ENCODE results near the gene TACR1.
"Not testable (repeated sequence)": the region's sequence is repeated elsewhere in the genome, so short reads cannot be mapped to it uniquely, and the experiment has no call there.

Gene TACR1, protein sequence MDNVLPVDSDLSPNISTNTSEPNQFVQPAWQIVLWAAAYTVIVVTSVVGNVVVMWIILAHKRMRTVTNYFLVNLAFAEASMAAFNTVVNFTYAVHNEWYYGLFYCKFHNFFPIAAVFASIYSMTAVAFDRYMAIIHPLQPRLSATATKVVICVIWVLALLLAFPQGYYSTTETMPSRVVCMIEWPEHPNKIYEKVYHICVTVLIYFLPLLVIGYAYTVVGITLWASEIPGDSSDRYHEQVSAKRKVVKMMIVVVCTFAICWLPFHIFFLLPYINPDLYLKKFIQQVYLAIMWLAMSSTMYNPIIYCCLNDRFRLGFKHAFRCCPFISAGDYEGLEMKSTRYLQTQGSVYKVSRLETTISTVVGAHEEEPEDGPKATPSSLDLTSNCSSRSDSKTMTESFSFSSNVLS

GRCh38 chr2:75199428-75200011 lies at the start of gene TACR1:
TSS of gene TACR1 (minus strand) at chr2:75199520. CDS start at chr2:75198934, 586 bp downstream.
- no peaks in the 10 kb centered on the region for H3K4me1 Mint-ChIP-seq
- peaks cover 84% of the 10 kb centered on the region for H3K27me3 Mint-ChIP-seq
- no peaks in the 10 kb centered on the region for H3K9me3 Mint-ChIP-seq
- ATAC-seq (replicated peaks; ENCODE audit: extremely low read depth, poor library complexity, severe bottlenecking) (peak; percentile 66), DNase-seq (ENCODE audit: low spot score in 2 of 2) (peak in 1 of 2 donors; percentile 19)
- peak within 1 kb of the TSS; percentile 46 for H3K4me3 Mint-ChIP-seq
- H3K27ac Mint-ChIP-seq (ENCODE audit: low read depth) = peak within 1 kb of the TSS; percentile 52
- H3K36me3 Mint-ChIP-seq (ENCODE audit: insufficient read depth) = no peaks in the 10 kb centered on the region

DNA sequence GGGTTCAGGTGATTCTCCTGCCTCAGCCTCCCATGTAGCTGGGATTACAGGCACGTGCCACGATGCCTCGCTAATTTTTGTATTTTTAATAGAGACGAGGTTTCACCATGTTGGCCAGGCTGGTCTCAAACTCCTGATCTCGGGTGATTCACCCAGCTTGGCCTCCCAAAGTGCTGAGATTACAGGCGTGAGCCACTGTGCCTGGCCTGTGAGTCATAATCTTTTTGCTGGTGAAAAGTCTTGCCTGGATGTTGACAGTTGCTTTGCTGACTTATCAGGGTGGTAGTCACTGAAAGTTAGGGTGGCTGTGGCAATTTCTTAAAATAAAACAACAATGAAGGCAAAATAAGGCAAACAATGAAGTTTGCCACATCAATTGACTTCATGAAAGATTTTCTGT lies 49.3 kb upstream of the TACR1 start:
- not testable (repeated sequence) for H3K4me3 Mint-ChIP-seq; H3K36me3 Mint-ChIP-seq (ENCODE audit: insufficient read depth); ATAC-seq (replicated peaks; ENCODE audit: extremely low read depth, poor library complexity, severe bottlenecking); H3K27me3 Mint-ChIP-seq; DNase-seq (ENCODE audit: low spot score in 2 of 2); H3K27ac Mint-ChIP-seq (ENCODE audit: low read depth); H3K4me1 Mint-ChIP-seq
- H3K9me3 Mint-ChIP-seq = peaks cover 12% of the 10 kb centered on the region

DNA sequence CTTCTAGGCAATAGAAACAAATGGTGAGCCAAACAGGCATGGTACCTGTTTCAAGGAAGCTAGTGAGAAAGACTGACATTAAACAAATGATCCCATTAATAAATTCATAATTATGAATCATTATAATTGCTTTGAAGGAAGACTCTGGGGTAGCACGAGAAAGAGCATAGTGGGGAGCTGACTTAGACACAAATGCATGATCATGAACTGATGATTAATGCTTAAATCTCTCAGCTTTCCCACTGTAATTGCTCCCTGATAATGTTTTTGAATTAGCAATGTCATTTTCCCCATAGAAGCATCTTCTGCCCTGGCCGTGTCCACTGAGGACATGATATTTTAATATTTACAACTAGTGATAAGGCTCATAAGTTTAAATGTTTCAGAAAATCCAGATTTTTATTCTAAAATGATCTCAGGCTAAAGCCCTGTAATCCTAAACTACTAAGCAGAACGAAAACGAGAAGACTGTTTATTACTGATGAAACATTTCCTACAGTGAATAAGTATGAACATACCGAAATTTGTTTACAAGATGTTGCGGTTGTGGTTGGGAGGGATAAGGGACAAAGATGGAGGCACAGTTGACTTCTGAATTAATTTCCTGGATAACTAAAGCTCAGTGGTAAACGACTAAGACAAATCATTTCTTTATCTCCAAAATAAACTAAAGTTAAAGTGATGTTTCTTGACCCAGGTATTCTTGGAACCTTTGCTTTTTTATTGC lies 47.3 kb upstream of the TACR1 start:
- peaks cover 18% of the 10 kb centered on the region for H3K9me3 Mint-ChIP-seq
- H3K27ac Mint-ChIP-seq (ENCODE audit: low read depth) = no peak overlapping the region
- no peak for DNase-seq (ENCODE audit: low spot score in 2 of 2)
- no peaks in the 10 kb centered on the region for H3K27me3 Mint-ChIP-seq
- H3K4me3 Mint-ChIP-seq = no peak overlapping the region
- H3K4me1 Mint-ChIP-seq = no peaks in the 10 kb centered on the region
- ATAC-seq (replicated peaks; ENCODE audit: extremely low read depth, poor library complexity, severe bottlenecking) = no peak
- no peaks in the 10 kb centered on the region for H3K36me3 Mint-ChIP-seq (ENCODE audit: insufficient read depth)

GRCh38 chr2:75243219-75243618 lies 43.9 kb upstream of the TACR1 start:
- Mint-ChIP-seq H3K27ac (ENCODE audit: low read depth) (no peak overlapping the region), H3K4me3 (no peak overlapping the region), H3K4me1 (no peaks in the 10 kb centered on the region), H3K27me3 (no peaks in the 10 kb centered on the region), H3K9me3 (peaks cover 6% of the 10 kb centered on the region), H3K36me3 (ENCODE audit: insufficient read depth) (no peaks in the 10 kb centered on the region)
- DNase-seq (ENCODE audit: low spot score in 2 of 2) = no peak
- no peak for ATAC-seq (replicated peaks; ENCODE audit: extremely low read depth, poor library complexity, severe bottlenecking)

DNA sequence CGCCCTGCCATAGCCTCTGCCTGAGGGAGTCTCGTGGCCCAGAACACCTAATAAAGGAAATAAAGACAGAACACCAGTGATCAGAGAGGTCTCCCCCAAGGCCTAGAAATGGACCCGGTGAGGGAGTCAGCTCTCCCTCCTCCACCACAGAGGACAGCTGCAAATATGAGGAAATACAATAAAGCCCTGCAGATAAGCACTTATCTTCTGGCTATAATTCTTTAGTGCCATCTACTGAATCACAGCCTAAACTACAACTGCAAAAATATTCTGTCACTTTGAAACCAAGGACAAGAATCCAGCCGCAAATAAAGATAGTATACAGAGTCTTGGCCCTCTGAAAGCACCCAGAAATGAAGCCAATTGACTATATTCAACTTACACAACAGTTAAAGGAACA lies 42.4 kb upstream of the TACR1 start:
- DNase-seq (ENCODE audit: low spot score in 2 of 2) (no peak), ATAC-seq (replicated peaks; ENCODE audit: extremely low read depth, poor library complexity, severe bottlenecking) (no peak)
- Mint-ChIP-seq H3K9me3 (peaks cover 6% of the 10 kb centered on the region), H3K36me3 (ENCODE audit: insufficient read depth) (no peaks in the 10 kb centered on the region), H3K4me3 (no peak overlapping the region), H3K27me3 (no peaks in the 10 kb centered on the region), H3K27ac (ENCODE audit: low read depth) (no peak overlapping the region), H3K4me1 (no peaks in the 10 kb centered on the region)

GRCh38 chr2:75238670-75239330 lies 39.5 kb upstream of the TACR1 start:
- Mint-ChIP-seq H3K9me3 (peaks cover 6% of the 10 kb centered on the region), H3K27ac (ENCODE audit: low read depth) (no peak overlapping the region)

DNA sequence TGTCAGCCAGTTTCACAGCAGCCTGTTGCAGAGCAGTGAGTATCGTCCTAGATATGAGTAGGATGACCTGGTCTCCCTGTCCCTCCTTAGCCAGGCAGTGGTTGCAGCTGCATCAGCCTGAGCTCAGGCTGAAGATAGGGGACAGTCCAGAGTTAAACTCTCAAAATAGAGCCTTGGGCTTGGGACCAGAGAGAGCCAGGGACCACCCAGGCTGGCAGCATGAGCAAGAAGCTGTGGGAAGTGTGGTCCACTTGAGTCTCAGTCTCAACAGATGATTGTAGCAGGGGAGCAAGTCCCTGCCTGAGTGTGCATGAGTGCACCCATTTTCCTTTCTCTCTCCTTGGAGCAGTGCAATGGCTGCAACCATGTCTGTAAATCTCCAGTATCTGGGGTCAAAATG lies 38.0 kb upstream of the TACR1 start:
- no peaks in the 10 kb centered on the region for H3K4me1 Mint-ChIP-seq
- no peak overlapping the region for H3K4me3 Mint-ChIP-seq
- no peaks in the 10 kb centered on the region for H3K36me3 Mint-ChIP-seq (ENCODE audit: insufficient read depth)
- peaks cover under 1% of the 10 kb centered on the region for H3K9me3 Mint-ChIP-seq
- DNase-seq (ENCODE audit: low spot score in 2 of 2) = no peak
- H3K27ac Mint-ChIP-seq (ENCODE audit: low read depth) = no peak overlapping the region
- H3K27me3 Mint-ChIP-seq = peaks cover 23% of the 10 kb centered on the region
- ATAC-seq (replicated peaks; ENCODE audit: extremely low read depth, poor library complexity, severe bottlenecking) = no peak

More at GRCh38 chr2:75238670-75239330, 39.5 kb upstream of the TACR1 start:
- Mint-ChIP-seq H3K4me1 (no peaks in the 10 kb centered on the region), H3K27me3 (peaks cover 13% of the 10 kb centered on the region), H3K36me3 (ENCODE audit: insufficient read depth) (no peaks in the 10 kb centered on the region), H3K4me3 (no peak overlapping the region)
- DNase-seq (ENCODE audit: low spot score in 2 of 2) = no peak
- ATAC-seq (replicated peaks; ENCODE audit: extremely low read depth, poor library complexity, severe bottlenecking) = no peak

DNA sequence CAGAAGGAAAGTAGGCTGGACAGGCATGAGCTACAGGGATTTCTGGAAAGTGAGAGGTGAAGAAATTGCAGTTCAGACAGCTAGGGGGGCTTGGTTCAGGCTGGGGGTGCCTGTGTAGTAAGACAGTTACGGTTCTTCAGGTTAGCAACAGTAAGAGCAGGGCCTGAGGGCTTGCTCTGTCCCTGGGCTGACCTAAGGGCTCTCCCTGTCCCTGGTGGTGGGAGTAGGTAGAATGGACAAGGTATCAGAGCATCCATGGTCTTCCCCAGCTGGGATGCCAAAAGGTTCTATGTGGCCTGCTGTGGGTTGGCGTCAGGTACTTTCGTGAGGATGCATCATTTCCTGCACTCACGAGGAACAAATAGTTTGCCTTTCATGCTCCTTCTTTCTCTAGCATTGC lies 34.6 kb upstream of the TACR1 start:
- peaks cover 23% of the 10 kb centered on the region for H3K27me3 Mint-ChIP-seq
- no peaks in the 10 kb centered on the region for H3K4me1 Mint-ChIP-seq
- DNase-seq (ENCODE audit: low spot score in 2 of 2) = no peak
- no peak for ATAC-seq (replicated peaks; ENCODE audit: extremely low read depth, poor library complexity, severe bottlenecking)
- no peak overlapping the region for H3K4me3 Mint-ChIP-seq
- no peaks in the 10 kb centered on the region for H3K36me3 Mint-ChIP-seq (ENCODE audit: insufficient read depth)
- no peak overlapping the region for H3K27ac Mint-ChIP-seq (ENCODE audit: low read depth)
- H3K9me3 Mint-ChIP-seq = no peaks in the 10 kb centered on the region

DNA sequence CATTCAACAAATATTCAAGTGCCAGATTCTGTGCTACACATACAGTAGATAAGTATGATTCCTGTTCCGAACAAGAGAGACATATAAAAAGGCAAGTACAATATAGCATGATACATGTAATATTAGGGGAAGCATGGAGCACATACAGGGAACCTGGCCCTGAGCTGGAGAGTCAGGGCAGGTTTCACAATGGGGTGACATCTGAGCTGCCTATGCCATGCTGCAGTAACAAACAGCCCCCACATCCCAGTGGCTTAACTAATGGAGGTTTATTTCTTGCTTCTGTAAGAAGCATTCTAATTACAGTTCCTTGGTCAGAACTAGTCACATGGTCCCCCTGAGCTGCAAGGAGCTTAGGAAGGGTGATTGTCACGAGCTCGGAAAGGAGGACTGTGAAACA lies 27.3 kb upstream of the TACR1 start:
- Mint-ChIP-seq H3K27ac (ENCODE audit: low read depth) (no peak overlapping the region), H3K36me3 (ENCODE audit: insufficient read depth) (no peaks in the 10 kb centered on the region), H3K4me1 (no peaks in the 10 kb centered on the region), H3K27me3 (peaks cover 15% of the 10 kb centered on the region), H3K4me3 (no peak overlapping the region), H3K9me3 (no peaks in the 10 kb centered on the region)
- DNase-seq (ENCODE audit: low spot score in 2 of 2) (no peak), ATAC-seq (replicated peaks; ENCODE audit: extremely low read depth, poor library complexity, severe bottlenecking) (no peak)

GRCh38 chr2:75226099-75226498 lies 26.8 kb upstream of the TACR1 start:
- Mint-ChIP-seq H3K27ac (ENCODE audit: low read depth) (no peak overlapping the region), H3K4me3 (no peak overlapping the region), H3K9me3 (no peaks in the 10 kb centered on the region), H3K36me3 (ENCODE audit: insufficient read depth) (no peaks in the 10 kb centered on the region), H3K4me1 (no peaks in the 10 kb centered on the region), H3K27me3 (peaks cover 20% of the 10 kb centered on the region)
- no peak for ATAC-seq (replicated peaks; ENCODE audit: extremely low read depth, poor library complexity, severe bottlenecking)
- DNase-seq (ENCODE audit: low spot score in 2 of 2) = no peak

DNA sequence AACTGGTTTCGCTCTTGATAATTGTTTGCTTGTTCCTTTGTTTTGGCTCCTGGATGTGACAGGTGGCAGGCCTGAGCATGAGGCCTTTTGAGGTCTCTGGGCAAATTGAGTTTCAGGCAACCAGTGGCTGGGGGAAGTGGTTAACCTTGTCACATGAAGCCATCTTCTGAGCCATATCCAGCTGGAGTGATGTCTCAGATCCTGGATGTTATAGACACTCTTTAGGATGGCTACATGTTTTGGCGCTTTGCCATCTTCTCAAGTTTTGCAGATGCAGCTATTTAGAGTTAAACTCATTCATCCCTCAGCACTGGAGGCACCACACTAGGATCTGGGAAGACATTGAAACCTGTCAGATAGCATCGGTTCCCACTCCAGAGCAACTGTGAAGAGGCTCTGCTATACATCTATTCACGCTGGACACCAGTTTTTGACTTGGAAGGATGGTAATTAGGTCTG lies 25.3 kb upstream of the TACR1 start:
- no peak overlapping the region for H3K27ac Mint-ChIP-seq (ENCODE audit: low read depth)
- no peaks in the 10 kb centered on the region for H3K9me3 Mint-ChIP-seq
- DNase-seq (ENCODE audit: low spot score in 2 of 2) (no peak), ATAC-seq (replicated peaks; ENCODE audit: extremely low read depth, poor library complexity, severe bottlenecking) (no peak)
- H3K27me3 Mint-ChIP-seq = peaks cover 30% of the 10 kb centered on the region
- no peaks in the 10 kb centered on the region for H3K36me3 Mint-ChIP-seq (ENCODE audit: insufficient read depth)
- H3K4me3 Mint-ChIP-seq = no peak overlapping the region
- no peaks in the 10 kb centered on the region for H3K4me1 Mint-ChIP-seq

DNA sequence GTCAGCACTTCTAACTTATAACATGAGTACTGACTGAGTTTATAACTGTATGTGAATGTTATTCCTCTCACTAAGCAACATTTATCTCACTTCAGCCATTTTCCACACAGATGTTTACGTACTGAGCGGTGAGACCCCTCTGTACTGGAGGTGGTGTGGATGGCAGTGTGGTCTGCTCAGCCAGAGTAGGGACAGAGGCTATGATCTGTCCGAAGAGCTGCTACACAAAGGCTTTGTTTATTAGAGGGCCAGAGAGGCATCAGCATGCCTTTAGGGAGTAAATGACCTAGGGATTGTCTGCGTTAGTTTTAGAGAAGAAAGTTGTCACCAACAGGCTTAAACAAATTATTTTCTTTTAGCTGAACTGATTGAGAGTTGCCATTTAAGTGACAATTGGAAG lies 23.2 kb upstream of the TACR1 start:
- H3K9me3 Mint-ChIP-seq = no peaks in the 10 kb centered on the region
- H3K36me3 Mint-ChIP-seq (ENCODE audit: insufficient read depth) = no peaks in the 10 kb centered on the region
- H3K4me1 Mint-ChIP-seq = no peaks in the 10 kb centered on the region
- no peak for DNase-seq (ENCODE audit: low spot score in 2 of 2)
- H3K27me3 Mint-ChIP-seq = peaks cover 47% of the 10 kb centered on the region
- ATAC-seq (replicated peaks; ENCODE audit: extremely low read depth, poor library complexity, severe bottlenecking) = no peak
- H3K4me3 Mint-ChIP-seq = no peak overlapping the region
- no peak overlapping the region for H3K27ac Mint-ChIP-seq (ENCODE audit: low read depth)
